Measurements from ENCODE around the gene NAPA. TPM values are rescaled to one million over a fixed set of nuclear protein-coding genes. Genes with fewer than 3 reads are reported as not detected.
A peak's percentile ranks its signal among the peaks of the same experiment; 100 is the strongest.

The NAPA gene
- total and polyA plus RNA-seq, 9 donors, result 33.5 to 100 (median 93.2) TPM

GRCh38 chr19:47464675-47465419 is 50.0 kb downstream of the NAPA start:
- WGBS (ENCODE audit: insufficient coverage), result 40% methylated on average over 5 of the region's 10 CpGs
- no peaks in the 10 kb centered on the region for H3K36me3 ChIP-seq (ENCODE audit: control insufficient read depth, insufficient read depth, low read length)
- H3K9me3 ChIP-seq (replicated peaks; ENCODE audit: control insufficient read depth, low read depth, low read length), result no peaks in the 10 kb centered on the region
- no peak overlapping the region for H3K4me3 ChIP-seq (ENCODE audit: low read length)
- peaks cover 35% of the 10 kb centered on the region for H3K27me3 ChIP-seq (ENCODE audit: control insufficient read depth, insufficient read depth, low read length)
- no peak for DNase-seq
- no peak overlapping the region for H3K27ac ChIP-seq (ENCODE audit: low read length)
- no peaks in the 10 kb centered on the region for H3K4me1 ChIP-seq (ENCODE audit: control insufficient read depth, insufficient read depth, low read length)

GRCh38 chr19:47461876-47462275 is 53.0 kb downstream of the NAPA start:
- no peaks in the 10 kb centered on the region for H3K36me3 ChIP-seq (ENCODE audit: control insufficient read depth, insufficient read depth, low read length)
- no CpG with 5 or more reads among the region's 5 CpGs for WGBS (ENCODE audit: insufficient coverage)
- H3K4me1 ChIP-seq (ENCODE audit: control insufficient read depth, insufficient read depth, low read length), result no peaks in the 10 kb centered on the region
- no peak for DNase-seq
- no peaks in the 10 kb centered on the region for H3K9me3 ChIP-seq (replicated peaks; ENCODE audit: control insufficient read depth, low read depth, low read length)
- no peak overlapping the region for H3K27ac ChIP-seq (ENCODE audit: low read length)
- no peak overlapping the region for H3K4me3 ChIP-seq (ENCODE audit: low read length)
- H3K27me3 ChIP-seq (ENCODE audit: control insufficient read depth, insufficient read depth, low read length), result peaks cover 41% of the 10 kb centered on the region

DNA sequence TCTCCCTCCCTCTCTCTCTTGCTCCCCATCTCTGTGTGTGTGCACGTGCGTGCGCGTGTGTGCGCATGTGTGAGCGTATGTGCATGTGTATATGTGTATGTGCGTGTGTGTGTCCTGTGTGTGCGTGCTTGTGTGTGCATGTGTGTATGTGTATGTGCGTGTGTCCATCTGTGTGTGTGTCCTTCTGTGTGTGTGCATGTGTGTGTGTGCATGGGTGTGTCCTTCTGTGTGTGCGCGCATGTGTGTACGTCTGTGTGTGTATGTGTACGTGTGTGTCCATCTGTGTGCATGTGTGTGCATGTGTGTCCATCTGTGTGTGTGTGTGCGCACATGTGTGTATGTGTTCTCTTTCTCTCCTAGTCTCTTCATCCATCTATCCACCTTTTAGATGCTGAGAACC is 55.4 kb downstream of the NAPA start:
- Histone ChIP-seq H3K9me3 (replicated peaks; ENCODE audit: control insufficient read depth, low read depth, low read length) (peaks cover 10% of the 10 kb centered on the region), H3K36me3 (ENCODE audit: control insufficient read depth, insufficient read depth, low read length) (no peaks in the 10 kb centered on the region), H3K4me3 (ENCODE audit: low read length) (no peak overlapping the region), H3K27ac (ENCODE audit: low read length) (no peak overlapping the region), H3K4me1 (ENCODE audit: control insufficient read depth, insufficient read depth, low read length) (no peaks in the 10 kb centered on the region), H3K27me3 (ENCODE audit: control insufficient read depth, insufficient read depth, low read length) (peaks cover 55% of the 10 kb centered on the region)
- 92% methylated on average over 4 of the region's 14 CpGs for WGBS (ENCODE audit: insufficient coverage)
- DNase-seq, result no peak

- Histone ChIP-seq H3K27me3 (ENCODE audit: control insufficient read depth, insufficient read depth, low read length) (peaks cover 55% of the 10 kb centered on the region), H3K9me3 (replicated peaks; ENCODE audit: control insufficient read depth, low read depth, low read length) (peaks cover 10% of the 10 kb centered on the region), H3K4me3 (ENCODE audit: low read length) (no peak overlapping the region), H3K27ac (ENCODE audit: low read length) (no peak overlapping the region), H3K4me1 (ENCODE audit: control insufficient read depth, insufficient read depth, low read length) (no peaks in the 10 kb centered on the region), H3K36me3 (ENCODE audit: control insufficient read depth, insufficient read depth, low read length) (no peaks in the 10 kb centered on the region)
- DNase-seq, result no peak
- 28% methylated on average over 5 of the region's 5 CpGs for WGBS (ENCODE audit: insufficient coverage)
Observed at GRCh38 chr19:47458672-47459071, 56.2 kb downstream of the NAPA start.

DNA sequence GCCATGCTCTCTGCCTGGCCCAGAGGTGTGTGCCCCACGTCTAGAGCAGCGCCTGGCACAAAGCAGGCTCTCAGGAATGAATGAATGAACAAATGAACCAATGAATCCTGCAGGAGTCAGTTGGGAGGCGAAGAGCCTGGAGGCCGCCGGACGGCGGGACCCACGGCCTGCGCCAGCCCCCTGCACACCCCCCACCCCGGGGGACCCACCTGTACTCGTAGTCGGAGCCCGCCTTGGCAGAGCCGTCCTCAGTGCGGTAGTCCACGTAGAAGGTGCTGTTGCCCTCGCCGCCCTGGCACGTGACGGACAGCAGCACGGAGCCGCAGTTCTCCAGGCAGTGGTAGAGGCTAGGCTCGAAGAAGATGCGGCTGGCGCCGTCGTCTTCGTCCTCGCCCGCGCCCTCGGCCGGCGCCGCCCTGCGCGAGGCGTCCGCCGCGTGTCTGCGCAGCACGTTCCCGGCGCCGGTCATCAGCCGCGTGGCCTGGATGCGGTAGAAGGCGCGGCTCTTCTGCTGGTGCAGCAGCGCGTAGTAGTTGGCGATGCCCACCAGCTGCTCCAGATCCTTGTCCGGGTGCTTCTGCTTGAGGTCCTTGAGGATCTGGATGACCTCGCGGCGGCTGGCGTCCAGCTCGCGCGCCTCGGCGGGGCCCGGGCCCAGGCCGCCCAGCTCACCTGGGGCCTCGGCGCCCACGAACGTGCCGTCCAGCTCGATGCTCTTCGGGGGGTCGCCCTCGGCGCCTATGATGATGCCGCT is 58.0 kb downstream of the NAPA start:
- Histone ChIP-seq H3K27ac (ENCODE audit: low read length) (no peak overlapping the region), H3K4me3 (ENCODE audit: low read length) (no peak overlapping the region), H3K9me3 (replicated peaks; ENCODE audit: control insufficient read depth, low read depth, low read length) (peaks cover 10% of the 10 kb centered on the region), H3K36me3 (ENCODE audit: control insufficient read depth, insufficient read depth, low read length) (no peaks in the 10 kb centered on the region), H3K27me3 (ENCODE audit: control insufficient read depth, insufficient read depth, low read length) (peaks cover 53% of the 10 kb centered on the region), H3K4me1 (ENCODE audit: control insufficient read depth, insufficient read depth, low read length) (no peaks in the 10 kb centered on the region)
- no peak for DNase-seq
- WGBS (ENCODE audit: insufficient coverage), result 23% methylated on average over 77 of the region's 77 CpGs

DNA sequence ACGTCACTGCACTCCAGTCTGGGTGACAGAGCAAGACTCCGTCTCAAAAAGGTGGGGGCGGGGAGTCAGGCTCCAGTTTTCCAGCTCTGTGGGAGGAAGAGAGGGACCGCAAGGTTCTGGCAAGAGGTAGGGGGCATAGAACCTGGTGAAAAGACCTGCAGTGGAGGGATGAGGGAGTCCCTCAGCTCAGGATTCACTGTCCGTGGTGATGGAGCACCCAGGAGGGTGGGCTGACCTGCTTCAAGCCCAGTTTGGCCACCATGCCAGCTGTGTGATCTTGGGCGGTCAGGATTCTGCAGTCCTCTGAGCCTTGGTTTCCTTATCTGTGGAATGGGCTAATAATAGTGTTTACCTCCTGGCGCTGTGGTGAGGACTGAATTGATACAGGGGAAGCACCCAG is 64.4 kb downstream of the NAPA start:
- WGBS (ENCODE audit: insufficient coverage), result 52% methylated on average over 5 of the region's 7 CpGs
- Histone ChIP-seq H3K4me1 (ENCODE audit: control insufficient read depth, insufficient read depth, low read length) (no peaks in the 10 kb centered on the region), H3K4me3 (ENCODE audit: low read length) (no peak overlapping the region), H3K27me3 (ENCODE audit: control insufficient read depth, insufficient read depth, low read length) (peaks cover 60% of the 10 kb centered on the region), H3K36me3 (ENCODE audit: control insufficient read depth, insufficient read depth, low read length) (no peaks in the 10 kb centered on the region), H3K9me3 (replicated peaks; ENCODE audit: control insufficient read depth, low read depth, low read length) (peaks cover 3% of the 10 kb centered on the region), H3K27ac (ENCODE audit: low read length) (no peak overlapping the region)
- no peak for DNase-seq

GRCh38 chr19:47448360-47448727 is 66.5 kb downstream of the NAPA start:
- no peaks in the 10 kb centered on the region for H3K9me3 ChIP-seq (replicated peaks; ENCODE audit: control insufficient read depth, low read depth, low read length)
- DNase-seq, result no peak
- H3K36me3 ChIP-seq (ENCODE audit: control insufficient read depth, insufficient read depth, low read length), result no peaks in the 10 kb centered on the region
- H3K4me1 ChIP-seq (ENCODE audit: control insufficient read depth, insufficient read depth, low read length), result no peaks in the 10 kb centered on the region
- 36% methylated on average over 7 of the region's 9 CpGs for WGBS (ENCODE audit: insufficient coverage)
- H3K4me3 ChIP-seq (ENCODE audit: low read length), result no peak overlapping the region
- H3K27ac ChIP-seq (ENCODE audit: low read length), result no peak overlapping the region
- peaks cover 77% of the 10 kb centered on the region for H3K27me3 ChIP-seq (ENCODE audit: control insufficient read depth, insufficient read depth, low read length)

DNA sequence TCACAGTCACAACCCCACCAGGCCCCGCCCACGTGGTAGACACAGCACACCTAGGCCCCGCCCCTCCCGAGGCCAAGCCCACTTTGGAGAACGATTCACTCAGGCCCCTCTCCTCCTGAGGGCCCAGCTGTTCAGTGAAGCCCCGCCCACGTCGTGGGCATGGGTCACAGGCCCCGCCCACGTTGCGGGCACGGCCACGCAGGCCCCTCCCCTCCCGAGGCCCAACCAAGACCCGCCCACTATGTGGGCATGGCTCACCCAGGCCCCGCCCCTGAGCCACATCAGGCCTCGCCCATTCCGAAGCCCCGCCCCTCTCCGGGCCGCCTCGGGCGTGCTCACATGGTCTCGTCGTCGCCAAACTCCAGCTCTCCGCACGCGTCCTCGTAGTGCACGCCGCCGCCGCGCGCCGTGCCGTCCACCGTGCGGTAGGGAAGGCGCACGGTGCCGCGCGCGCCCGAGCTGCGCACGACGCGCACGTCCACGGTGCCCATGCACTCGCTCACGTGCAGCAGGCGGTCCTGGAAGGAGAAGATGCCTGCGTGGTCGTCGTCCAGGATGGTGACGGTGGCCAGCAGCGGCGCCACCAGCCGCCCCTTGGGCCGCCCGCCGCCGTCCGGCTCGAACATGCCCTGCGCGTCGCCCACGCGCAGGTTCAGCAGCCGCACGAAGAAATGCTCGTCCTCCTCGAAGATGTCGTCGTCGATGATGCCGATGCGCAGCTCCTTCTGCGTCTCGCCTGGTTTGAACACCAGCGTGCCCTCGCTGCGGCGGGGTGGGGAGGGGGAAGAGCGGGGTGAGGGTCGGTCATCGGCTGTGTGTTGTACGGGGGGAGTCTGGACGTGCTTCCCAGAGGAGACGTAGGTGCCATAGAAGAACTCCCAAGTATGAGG is 67.1 kb downstream of the NAPA start:
- Histone ChIP-seq H3K4me1 (ENCODE audit: control insufficient read depth, insufficient read depth, low read length) (no peaks in the 10 kb centered on the region), H3K4me3 (ENCODE audit: low read length) (no peak overlapping the region), H3K27me3 (ENCODE audit: control insufficient read depth, insufficient read depth, low read length) (peaks cover 82% of the 10 kb centered on the region), H3K27ac (ENCODE audit: low read length) (no peak overlapping the region), H3K36me3 (ENCODE audit: control insufficient read depth, insufficient read depth, low read length) (no peaks in the 10 kb centered on the region), H3K9me3 (replicated peaks; ENCODE audit: control insufficient read depth, low read depth, low read length) (no peaks in the 10 kb centered on the region)
- DNase-seq, result peak; percentile 23
- 2% methylated on average over 92 of the region's 95 CpGs for WGBS (ENCODE audit: insufficient coverage)

DNA sequence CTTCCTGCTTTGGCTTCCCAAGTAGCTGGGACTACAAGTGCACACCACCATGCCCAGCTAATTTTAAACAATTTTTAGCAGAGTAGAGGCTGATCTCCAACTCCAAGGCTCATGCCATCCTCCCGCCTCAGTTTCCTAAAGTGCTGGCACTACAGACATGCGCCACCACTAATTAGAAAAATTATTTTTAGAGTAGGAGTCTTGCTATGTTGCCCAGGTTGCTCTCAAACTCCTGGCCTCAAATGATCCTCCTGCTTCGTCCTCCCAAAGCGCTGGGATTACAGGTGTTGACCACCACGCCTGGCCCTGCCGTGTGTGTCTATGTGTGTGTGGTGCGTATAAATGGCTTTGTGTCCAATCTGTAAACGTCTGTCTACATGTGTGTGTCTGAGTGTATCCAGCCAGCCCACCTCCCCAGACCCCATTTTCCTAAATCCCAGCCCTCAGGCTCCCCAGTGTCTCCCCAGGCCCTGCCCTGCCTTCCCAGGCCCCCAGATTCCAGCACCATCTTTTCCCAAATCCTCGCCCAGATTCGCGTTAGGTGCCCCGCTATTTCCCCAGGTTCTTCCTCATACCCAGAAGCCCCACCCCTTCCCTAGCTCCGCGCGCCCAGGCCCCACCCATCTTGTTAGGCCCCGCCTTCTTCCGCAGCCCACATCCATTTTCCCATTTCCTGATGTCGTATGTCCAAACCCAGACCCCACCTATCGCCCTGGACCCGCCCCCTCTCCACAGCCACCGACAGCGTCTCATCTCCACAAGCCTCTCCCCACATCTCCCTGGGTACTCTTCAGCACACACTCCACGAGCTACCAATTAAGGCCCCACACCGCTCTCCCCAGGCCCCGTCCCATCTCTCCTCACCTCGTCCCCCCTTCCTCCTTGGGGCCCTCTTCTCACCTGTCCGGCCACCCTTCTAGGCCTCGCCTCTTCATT is 68.1 kb downstream of the NAPA start:
- no peak for DNase-seq
- Histone ChIP-seq H3K27me3 (ENCODE audit: control insufficient read depth, insufficient read depth, low read length) (peaks cover 87% of the 10 kb centered on the region), H3K36me3 (ENCODE audit: control insufficient read depth, insufficient read depth, low read length) (no peaks in the 10 kb centered on the region), H3K4me3 (ENCODE audit: low read length) (no peak overlapping the region), H3K4me1 (ENCODE audit: control insufficient read depth, insufficient read depth, low read length) (no peaks in the 10 kb centered on the region), H3K27ac (ENCODE audit: low read length) (no peak overlapping the region), H3K9me3 (replicated peaks; ENCODE audit: control insufficient read depth, low read depth, low read length) (no peaks in the 10 kb centered on the region)
- under 1% methylated on average over 20 of the region's 28 CpGs for WGBS (ENCODE audit: insufficient coverage)
